A549 (cell line): ENCODE results near the gene MYH14. TPM values are rescaled to one million over a fixed set of nuclear protein-coding genes. Genes with fewer than 3 reads are reported as not detected.
A peak's percentile ranks its signal among the peaks of the same experiment; 100 is the strongest.

Experiments used
- ATAC-seq, 2 experiments: fragments of 200-7000 bp in 1 of 2; fragments of >200 bp in 1 of 2; cut with Nextera tagmentation in 1 of 2; cut with Tn5 transposase in 1 of 2; 3 replicates each; pipeline versions ENCODE4 v1.8.0 to v1.9.1; 2018 to 2020; ENCODE audit warnings: mild to moderate bottlenecking in 1 of 2, moderate library complexity in 1 of 2
- CTCF ChIA-PET: fragments of 300-600 bp; sonication (Branson Sonifier 250); formaldehyde crosslinking; extraction: SDS; loops from one replicate; lab custom pipeline; 2021; ENCODE audit warnings: antibody characterized with exemption, inconsistent platforms; lab: Yijun Ruan, JAX
- POLR2A ChIA-PET: fragments of 350-600 bp; formaldehyde crosslinking; extraction: SDS; loops from one replicate; lab custom pipeline; 2021; ENCODE audit warnings: antibody characterized with exemption, inconsistent platforms; lab: Yijun Ruan, JAX
- DNase-seq, 2 experiments: peaks; one replicate each; pipeline versions ENCODE4 v3.0.0 to v3.0.0-alpha.2; 2011 to 2016; ENCODE audit warnings: low read depth in 1 of 2, low spot score in 1 of 2
- FAIRE-seq: peaks from 2 replicates; lab custom pipeline; 2011; peaks lifted over from hg19 to GRCh38; lab: Jason Lieb, UNC
- H3K27ac ChIP-seq, 2 experiments: fragments of >200 bp; sonication (Bioruptor Twin); formaldehyde crosslinking; 3 replicates each; pipeline ENCODE4 v1.5.1; 2016 to 2017
- H3K4me1 ChIP-seq: fragments of >200 bp; sonication (Bioruptor Twin); formaldehyde crosslinking; 3 replicates; pipeline ENCODE4 v1.6.1; 2016
- H3K4me2 ChIP-seq: fragments of >200 bp; sonication (Bioruptor Twin); formaldehyde crosslinking; 3 replicates; pipeline ENCODE4 v1.6.1; 2016
- H3K4me3 ChIP-seq: fragments of >200 bp; sonication (Bioruptor Twin); formaldehyde crosslinking; 3 replicates; pipeline ENCODE4 v1.5.1; 2016
- H3K9me3 ChIP-seq: fragments of >200 bp; sonication (Bioruptor Twin); formaldehyde crosslinking; 3 replicates; pipeline ENCODE4 v1.6.1; 2016
- CTCF ChIP-seq: fragments of >200 bp; sonication (Bioruptor Twin); formaldehyde crosslinking; IDR thresholded peaks from 3 replicates; pipeline ENCODE4 v1.5.1; 2016
- ESRRA ChIP-seq: fragments of 150-350 bp; IDR thresholded peaks from 2 replicates; pipeline ENCODE4 v1.6.1; 2014; ENCODE audit warnings: mild to moderate bottlenecking, low read length, borderline replicate concordance
- FOSB ChIP-seq: fragments of 250-450 bp; sonication (Bioruptor Pico); IDR thresholded peaks from 2 replicates; pipeline ENCODE4 v1.5.0; 2020; ENCODE audit warnings: mild to moderate bottlenecking, moderate library complexity
- FOSL2 ChIP-seq, 2 experiments: fragments of 450-650 bp in 1 of 2; fragments of >200 bp in 1 of 2; sonication (Bioruptor Twin) in 1 of 2; formaldehyde crosslinking; IDR thresholded peaks; 2 replicates each; pipeline versions ENCODE4 v1.5.0 to v1.6.1; 2016 to 2020; ENCODE audit warnings: mild to moderate bottlenecking in 1 of 2, moderate library complexity in 1 of 2
- HOXA7 ChIP-seq: fragments of 250-450 bp; sonication (Bioruptor Pico); IDR thresholded peaks from 2 replicates; pipeline ENCODE4 v1.5.0; 2020; ENCODE audit warnings: mild to moderate bottlenecking, moderate library complexity
- RAD21 ChIP-seq, 2 experiments: fragments of >200 bp in 1 of 2; sonication (Bioruptor Twin) in 1 of 2; formaldehyde crosslinking in 1 of 2; IDR thresholded peaks in 1 of 2; conservative IDR thresholded peaks in 1 of 2; 2 replicates in 1 of 2; 3 replicates in 1 of 2; pipeline ENCODE4 v1.6.1; 2012 to 2018; ENCODE audit warnings: inconsistent platforms in 1 of 2
- SMC3 ChIP-seq: fragments of >200 bp; sonication (Bioruptor Twin); formaldehyde crosslinking; IDR thresholded peaks from 3 replicates; pipeline ENCODE4 v1.6.1; 2018; ENCODE audit warnings: inconsistent platforms
- USF2 ChIP-seq: fragments of 450-650 bp; IDR thresholded peaks from 2 replicates; pipeline ENCODE4 v1.6.1; 2014; ENCODE audit warnings: antibody characterized with exemption
- ZFP36 ChIP-seq: fragments of 450-650 bp; IDR thresholded peaks from 2 replicates; pipeline ENCODE4 v1.6.1; 2014; ENCODE audit warnings: borderline replicate concordance; ENCODE audit not compliant: partially characterized antibody
- WGBS: methylation state at CpG from one replicate; pipeline ENCODE4 v1.1.6; 2017; ENCODE audit errors: missing lambda C conversion rate; 5-methylcytosine and 5-hydroxymethylcytosine counted together
- polyA plus RNA-seq, 4 experiments: library from polyadenylated mRNA; depleted of rRNA in 3 of 4; stranded (reverse); fragments of >200 nt; fragmentation: RNase III in 1 of 4; extraction: RNeasy Plus Mini Kit Qiagen cat#74134 plus additional on column Dnase treatment in 1 of 4; gene quantifications; 2 replicates in 3 of 4; 3 replicates in 1 of 4; pipeline ENCODE4 v1.2.3, GENCODE V29; 2011 to 2017
- TF ChIP-seq, protein P1 (sequence below): IDR thresholded peaks from 2 replicates; pipeline ENCODE4 v1.6.1; 2012; ENCODE audit warnings: low read depth, borderline replicate concordance

Gene MYH14
- polyA plus RNA-seq, 2 of the 4 experiments (the other 2 are of a cell fraction), result 4.0 to 7.0 TPM

- peak; percentile 86 for FAIRE-seq
- peak; percentile 68 to 82 for DNase-seq
- H3K9me3 ChIP-seq, result no peaks in the 10 kb centered on the region
- peak; percentile 84 to 89 for ATAC-seq
- peak; percentile 90 for TF ChIP-seq CTCF
- no peak for TF ChIP-seq HOXA7 (CRISPR knock-in tag)
- no peak for TF ChIP-seq ESRRA
- TF ChIP-seq FOSB (CRISPR knock-in tag), result no peak
- TF ChIP-seq ZFP36, result peak; percentile 56
- peak; percentile 77 for TF ChIP-seq SMC3
- TF ChIP-seq RAD21 (conservative IDR thresholded peaks at IDR 0.05 in 1 of 2, IDR thresholded peaks at IDR 0.05 in 1 of 2), result peak; percentile 90 to 93
- TF ChIP-seq, all 56 proteins: peak for 4
- ChIA-PET CTCF (interaction anchor here (0.5 to 4.0 kb wide), 57 partner anchors 8 to 1224 kb away, joined by 3 to 53 read pairs (median 4); partner anchors contain the start of genes NAPSA and NR1H2), POLR2A (interaction anchor here (0.8 to 1.9 kb wide), 4 partner anchors 11 to 199 kb away, joined by 3 to 5 read pairs (median 5); partner anchors contain the start of genes KCNC3 and POLD1)
- Histone ChIP-seq H3K27ac (peak overlapping the region; percentile 73 to 79), H3K4me2 (peak overlapping the region; percentile 87), H3K4me1 (no peaks in the 10 kb centered on the region), H3K4me3 (peak overlapping the region; percentile 48)
- 32% methylated on average over 54 of the region's 54 CpGs for WGBS
These were observed 154.0 kb downstream of the MYH14 start for GRCh38 chr19:50357178-50358100.

- no peak overlapping the region for H3K27ac ChIP-seq
- TF ChIP-seq, protein P1, sequence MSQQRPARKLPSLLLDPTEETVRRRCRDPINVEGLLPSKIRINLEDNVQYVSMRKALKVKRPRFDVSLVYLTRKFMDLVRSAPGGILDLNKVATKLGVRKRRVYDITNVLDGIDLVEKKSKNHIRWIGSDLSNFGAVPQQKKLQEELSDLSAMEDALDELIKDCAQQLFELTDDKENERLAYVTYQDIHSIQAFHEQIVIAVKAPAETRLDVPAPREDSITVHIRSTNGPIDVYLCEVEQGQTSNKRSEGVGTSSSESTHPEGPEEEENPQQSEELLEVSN, result no peak
- TF ChIP-seq CTCF, result no peak
- TF ChIP-seq USF2, result no peak
- no peak for TF ChIP-seq FOSL2 (IDR thresholded peaks at IDR 0.05)
- TF ChIP-seq FOSL2 (CRISPR knock-in tag; IDR thresholded peaks at IDR 0.05), result peak; percentile 4; the same call in 1 of the 2 replicates
- 0 out of 3 replicates have a peak, but pooled peaks cover 5% of the 10 kb centered on the region for H3K4me1 ChIP-seq
- no peak overlapping the region for H3K4me2 ChIP-seq
- POLR2A ChIA-PET, result interaction anchor here (1.9 kb wide), 1 partner anchor 10 kb away, joined by 5 read pairs; no protein-coding TSS in a partner anchor
- no peak overlapping the region for H3K4me3 ChIP-seq
- WGBS, result 87% methylated on average over 54 of the region's 54 CpGs
- DNase-seq, result no peak
- CTCF ChIA-PET, result interaction anchor here (1.0 to 4.0 kb wide), 10 partner anchors 10 to 421 kb away, joined by 3 to 53 read pairs (median 9); partner anchors contain the start of gene NR1H2
- no peak for FAIRE-seq
- ATAC-seq, result no peak
- no peaks in the 10 kb centered on the region for H3K9me3 ChIP-seq
These were observed 155.3 kb downstream of the MYH14 start for GRCh38 chr19:50358483-50359327.
